GM12875 (cell line): Measurements from ENCODE around the gene ZFP37.
"Not testable (repeated sequence)": the region's sequence is repeated elsewhere in the genome, so short reads cannot be mapped to it uniquely, and the experiment has no call there.

Experiments used
- H3K4me3 ChIP-seq: one replicate; pipeline ENCODE4 v1.5.1; 2011; ENCODE audit warnings: low read depth, low read length, control low read depth
- TF ChIP-seq, protein P1 (sequence below): IDR thresholded peaks from 2 replicates; pipeline ENCODE4 v1.5.1; 2011; ENCODE audit warnings: low read depth, mild to moderate bottlenecking, control low read depth, inconsistent platforms, low read length, moderate library complexity, borderline replicate concordance; ENCODE audit not compliant: insufficient read depth

The ZFP37 gene

DNA sequence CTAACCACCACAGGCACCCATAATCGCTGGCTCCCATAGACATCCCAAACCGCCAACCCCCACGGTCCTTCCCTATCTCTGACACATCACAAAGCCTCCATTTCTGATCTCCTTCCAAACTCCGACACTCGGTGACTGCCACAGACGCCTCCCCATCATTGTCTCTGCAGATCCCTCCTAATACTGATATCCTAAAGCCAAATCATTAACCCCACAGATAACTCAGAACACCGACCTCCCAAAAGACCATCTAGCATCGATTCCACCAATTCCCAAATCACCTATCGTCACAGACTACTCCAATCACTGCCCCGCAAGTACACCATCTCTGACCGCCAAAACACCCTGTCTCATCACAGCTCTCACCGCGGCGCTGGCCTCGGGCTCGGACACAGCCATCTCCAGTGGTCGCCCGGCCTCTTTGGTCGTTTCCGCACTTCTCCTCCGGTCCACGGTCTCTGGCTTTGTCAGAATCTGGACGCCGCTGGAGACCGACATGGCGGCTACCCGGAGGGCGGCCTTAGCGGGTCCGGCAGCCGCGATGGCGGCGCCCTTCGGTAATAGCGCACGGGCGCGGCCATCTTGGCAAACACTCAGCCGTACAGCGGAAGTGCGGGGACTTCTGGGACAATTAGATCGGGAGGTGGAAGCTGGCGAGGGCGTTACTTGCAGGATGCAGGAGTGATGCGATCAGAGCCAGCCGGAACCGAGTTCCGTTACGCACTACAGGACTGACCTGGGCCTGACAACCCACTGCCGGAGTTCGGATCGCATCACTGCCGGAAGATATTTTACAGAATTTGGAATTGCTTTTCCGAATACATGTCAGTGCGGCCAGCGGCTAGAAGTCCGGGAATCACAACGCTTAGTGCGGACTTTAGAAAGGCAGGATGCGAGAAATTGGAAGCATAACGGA lies at the start of gene ZFP37:
Gene ZFP37 (minus strand): TSS at position 534 of the 916 bp plus-strand sequence. CDS start 36 bp downstream, at position 498.
- H3K4me3 ChIP-seq: no peak within 1 kb of the TSS
- TF ChIP-seq, protein P1, sequence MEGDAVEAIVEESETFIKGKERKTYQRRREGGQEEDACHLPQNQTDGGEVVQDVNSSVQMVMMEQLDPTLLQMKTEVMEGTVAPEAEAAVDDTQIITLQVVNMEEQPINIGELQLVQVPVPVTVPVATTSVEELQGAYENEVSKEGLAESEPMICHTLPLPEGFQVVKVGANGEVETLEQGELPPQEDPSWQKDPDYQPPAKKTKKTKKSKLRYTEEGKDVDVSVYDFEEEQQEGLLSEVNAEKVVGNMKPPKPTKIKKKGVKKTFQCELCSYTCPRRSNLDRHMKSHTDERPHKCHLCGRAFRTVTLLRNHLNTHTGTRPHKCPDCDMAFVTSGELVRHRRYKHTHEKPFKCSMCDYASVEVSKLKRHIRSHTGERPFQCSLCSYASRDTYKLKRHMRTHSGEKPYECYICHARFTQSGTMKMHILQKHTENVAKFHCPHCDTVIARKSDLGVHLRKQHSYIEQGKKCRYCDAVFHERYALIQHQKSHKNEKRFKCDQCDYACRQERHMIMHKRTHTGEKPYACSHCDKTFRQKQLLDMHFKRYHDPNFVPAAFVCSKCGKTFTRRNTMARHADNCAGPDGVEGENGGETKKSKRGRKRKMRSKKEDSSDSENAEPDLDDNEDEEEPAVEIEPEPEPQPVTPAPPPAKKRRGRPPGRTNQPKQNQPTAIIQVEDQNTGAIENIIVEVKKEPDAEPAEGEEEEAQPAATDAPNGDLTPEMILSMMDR: no peak

DNA sequence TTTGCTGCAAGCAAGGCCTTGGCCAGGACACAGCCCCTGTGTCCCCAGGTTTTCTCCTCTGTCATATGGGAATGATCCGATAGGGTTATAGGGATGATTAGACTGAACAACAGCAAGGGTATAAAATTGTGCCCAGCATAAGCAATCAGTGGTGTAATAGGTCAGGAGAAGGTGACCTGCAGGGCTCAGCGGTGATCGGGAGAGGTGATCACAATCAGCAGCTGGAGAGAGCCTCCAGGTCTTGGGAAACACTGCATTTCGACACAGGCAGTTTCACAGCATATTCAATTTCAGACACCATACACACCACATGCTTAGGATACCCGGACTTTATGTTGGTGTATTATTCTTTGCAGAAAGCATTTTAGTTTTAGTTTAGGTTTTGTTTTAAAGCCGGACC lies 48.8 kb upstream of the ZFP37 start:
- H3K4me3 ChIP-seq: not testable (repeated sequence)

DNA sequence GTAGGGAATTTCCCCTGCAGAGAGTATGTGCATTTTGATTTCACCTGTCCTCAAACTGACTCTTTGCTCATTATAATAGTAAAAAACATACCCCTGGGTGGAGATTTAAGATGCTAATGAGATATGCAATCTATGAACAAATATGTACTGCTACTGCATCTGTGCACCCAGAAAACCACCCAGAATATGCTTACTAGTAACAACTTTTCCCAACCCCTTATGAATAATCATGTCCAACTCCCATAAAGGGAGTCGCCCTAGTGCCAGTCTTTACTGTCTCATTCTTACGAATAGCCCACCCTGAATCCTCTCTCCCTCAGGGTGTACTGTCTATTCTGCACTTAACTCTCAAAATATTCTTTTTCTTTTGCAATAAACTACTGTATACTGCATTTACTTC lies 39.0 kb upstream of the ZFP37 start:
- TF ChIP-seq, protein P1: no peak
- no peak overlapping the region for H3K4me3 ChIP-seq

DNA sequence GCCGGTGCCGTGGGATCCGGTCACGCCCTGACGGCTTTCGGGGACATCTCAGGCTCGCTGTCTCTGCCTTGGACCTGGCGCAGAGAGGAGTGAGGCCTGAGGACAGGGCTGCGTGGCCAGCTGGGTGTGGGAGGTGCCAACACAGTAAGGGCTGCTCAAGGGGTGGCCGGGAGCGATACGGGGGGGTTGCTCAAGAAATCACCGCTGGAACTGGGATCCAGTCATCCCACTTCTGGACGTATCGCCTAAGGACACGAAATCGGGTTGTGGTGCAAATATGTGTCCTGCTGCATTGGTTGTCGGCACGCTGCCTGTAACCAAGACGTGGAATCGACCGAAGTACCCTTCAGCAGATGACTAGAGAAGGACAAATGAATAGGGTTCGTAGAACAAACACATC lies 33.4 kb upstream of the ZFP37 start:
- H3K4me3 ChIP-seq: not testable (repeated sequence)

DNA sequence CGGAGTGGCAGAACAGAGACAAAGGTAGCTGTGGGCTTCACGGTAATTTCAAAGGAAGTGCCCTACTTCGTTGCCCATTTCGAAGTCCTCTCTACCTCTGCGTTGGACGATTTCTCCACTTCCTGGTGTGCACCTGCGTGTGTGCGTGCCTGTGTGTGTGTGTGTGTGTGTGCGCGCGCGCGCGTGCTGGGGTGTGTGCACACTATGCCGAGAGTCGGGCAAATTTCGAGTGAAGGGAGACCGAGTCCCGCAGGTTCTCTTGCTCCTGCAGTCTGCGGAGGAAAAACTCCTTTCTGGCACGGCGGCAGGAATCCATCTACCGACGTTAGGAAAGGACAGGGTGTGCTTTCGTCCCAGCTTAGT lies 32.6 kb upstream of the ZFP37 start:
- not testable (repeated sequence) for H3K4me3 ChIP-seq

DNA sequence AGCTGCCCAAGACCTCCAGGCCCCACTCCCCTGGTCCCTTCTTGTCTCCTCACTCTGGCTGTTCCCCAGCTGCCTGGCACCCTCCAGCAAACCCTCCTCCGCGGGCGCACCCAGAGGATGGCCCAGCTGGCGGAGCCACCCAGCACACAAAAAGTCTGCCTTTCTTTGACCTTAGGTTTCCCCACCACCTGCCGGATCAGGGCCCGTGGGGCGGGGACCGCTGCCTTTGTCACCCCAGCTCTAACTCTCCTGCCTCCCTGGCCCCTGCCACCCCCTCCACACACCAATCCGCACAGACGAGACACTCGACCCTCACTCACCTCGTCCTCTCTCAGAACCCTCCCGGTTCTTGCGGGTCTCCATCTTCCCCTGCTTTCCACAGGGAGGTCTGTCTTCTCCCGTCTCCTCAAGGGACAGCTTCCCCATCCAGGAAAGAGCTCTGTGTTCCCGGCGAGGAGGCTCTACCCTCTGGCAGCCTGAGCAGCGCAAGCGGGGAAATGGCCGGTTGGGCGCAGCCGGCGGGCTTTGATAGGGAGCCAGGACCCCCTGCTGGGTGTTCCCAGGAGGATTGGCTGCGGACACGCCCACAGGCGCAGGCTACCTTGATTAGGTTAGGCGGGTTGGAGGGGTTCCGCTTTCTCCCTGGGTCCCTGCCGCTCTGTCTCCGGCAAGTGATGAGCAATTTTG lies 32.1 kb upstream of the ZFP37 start:
- H3K4me3 ChIP-seq: not testable (repeated sequence)

DNA sequence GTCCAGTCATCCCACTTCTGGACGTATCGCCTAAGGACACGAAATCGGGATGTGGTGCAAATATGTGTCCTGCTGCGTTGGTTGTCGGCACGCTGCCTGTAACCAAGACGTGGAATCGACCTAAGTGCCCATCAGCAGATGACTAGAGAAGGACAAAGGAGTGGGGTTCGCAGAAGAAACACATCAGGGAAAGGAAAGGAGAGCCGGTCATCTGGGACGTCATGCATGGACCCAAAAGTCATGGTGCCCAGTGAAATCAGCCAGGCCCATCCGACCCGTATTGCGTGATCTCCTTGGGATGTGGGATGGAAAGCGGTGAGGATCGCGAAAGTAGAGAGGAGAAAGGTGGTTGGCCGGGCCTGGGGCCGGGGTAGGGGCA lies 6.4 kb upstream of the ZFP37 start:
- H3K4me3 ChIP-seq: not testable (repeated sequence)

DNA sequence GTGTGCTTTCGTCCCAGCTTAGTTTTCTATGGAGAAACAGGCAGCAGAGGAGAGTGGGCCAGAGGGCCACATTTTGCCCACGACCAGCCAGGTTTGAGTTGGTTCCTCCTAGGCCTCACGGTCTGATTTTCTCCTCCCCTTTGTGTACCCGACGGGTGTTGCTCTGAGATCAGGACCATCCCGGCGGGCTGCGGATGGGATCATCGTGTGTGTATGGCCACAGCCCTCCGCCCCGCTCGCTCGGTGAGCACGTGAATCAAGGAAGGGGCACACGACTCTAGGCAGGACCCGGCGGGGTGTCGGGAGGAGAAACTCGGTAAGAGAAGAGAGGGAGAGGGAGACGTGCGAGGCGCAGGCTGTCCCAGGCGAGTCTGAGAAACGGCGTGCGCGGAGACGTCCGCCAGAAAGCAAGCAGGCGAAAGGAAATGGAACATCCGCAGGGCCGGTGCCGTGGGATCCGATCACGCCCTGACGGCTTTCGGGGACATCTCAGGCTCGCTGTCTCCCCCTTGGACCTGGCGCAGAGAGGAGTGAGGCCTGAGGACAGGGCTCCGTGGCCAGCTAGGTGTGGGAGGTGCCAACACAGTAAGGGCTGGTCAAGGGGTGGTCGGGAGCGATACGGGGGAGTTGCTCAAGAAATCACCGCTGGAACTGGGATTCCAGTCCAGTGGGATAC lies 5.9 kb upstream of the ZFP37 start:
- not testable (repeated sequence) for H3K4me3 ChIP-seq

DNA sequence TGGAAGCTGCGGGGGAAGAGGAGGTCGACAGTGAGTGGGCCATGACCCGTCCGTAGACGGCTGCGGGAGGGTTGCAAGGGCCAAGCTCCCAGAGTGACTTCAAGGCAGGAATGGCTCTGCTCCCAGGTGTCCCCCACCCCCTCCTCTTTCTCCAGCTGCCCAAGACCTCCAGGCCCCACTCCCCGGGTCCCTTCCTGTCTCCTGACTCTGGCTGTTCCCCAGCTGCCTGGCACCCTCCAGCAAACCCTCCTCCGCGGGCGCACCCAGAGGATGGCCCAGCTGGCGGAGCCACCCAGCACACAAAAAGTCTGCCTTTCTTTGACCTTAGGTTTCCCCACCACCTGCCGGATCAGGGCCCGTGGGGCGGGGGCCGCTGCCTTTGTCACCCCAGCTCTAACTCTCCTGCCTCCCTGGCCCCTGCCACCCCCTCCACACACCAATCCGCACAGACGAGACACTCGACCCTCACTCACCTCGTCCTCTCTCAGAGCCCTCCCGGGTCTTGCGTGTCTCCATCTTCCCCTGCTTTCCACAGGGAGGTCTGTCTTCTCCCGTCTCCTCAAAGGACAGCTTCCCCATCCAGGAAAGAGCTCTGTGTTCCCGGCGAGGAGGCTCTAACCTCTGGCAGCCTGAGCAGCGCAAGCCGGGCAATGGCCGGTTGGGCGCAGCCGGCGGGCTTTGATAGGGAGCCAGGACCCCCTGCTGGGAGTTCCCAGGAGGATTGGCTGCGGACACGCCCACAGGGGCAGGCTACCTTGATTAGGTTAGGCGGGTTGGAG lies 4.7 kb upstream of the ZFP37 start:
- not testable (repeated sequence) for H3K4me3 ChIP-seq

DNA sequence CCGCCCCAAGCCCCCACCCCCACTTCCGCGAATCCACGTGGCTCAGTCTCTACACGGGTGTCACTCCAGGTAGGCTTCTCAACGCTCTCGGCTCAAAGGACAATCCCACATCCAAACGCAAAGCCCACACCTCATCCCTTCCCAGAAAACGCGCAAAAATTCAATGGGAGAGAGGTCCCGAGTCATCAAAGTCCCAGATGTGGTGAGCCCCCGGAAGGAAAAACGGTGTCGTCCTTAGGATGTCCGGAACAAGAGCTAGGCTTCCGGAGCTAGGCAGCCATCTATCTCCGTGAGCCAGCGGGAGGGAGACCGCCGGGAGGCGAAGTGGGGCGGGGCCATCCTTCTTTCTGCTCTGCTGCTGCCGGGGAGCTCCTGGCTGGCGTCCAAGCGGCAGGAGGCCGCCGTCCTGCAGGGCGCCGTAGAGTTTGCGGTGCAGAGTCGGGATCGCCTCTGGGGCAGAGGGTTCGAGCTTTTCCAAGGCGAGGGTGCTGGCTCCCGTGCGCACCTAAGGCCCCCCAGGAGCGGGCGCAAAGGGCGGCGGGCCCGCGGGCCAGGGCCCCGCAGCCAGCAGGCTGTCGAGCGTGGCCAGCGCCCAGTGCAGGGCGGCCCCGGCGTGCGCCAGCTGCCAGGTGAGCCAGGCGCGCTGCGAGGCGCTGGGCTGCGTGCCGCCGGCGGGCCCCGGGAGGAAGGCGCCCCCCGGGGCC lies 3.2 kb upstream of the ZFP37 start:
- H3K4me3 ChIP-seq: not testable (repeated sequence)

DNA sequence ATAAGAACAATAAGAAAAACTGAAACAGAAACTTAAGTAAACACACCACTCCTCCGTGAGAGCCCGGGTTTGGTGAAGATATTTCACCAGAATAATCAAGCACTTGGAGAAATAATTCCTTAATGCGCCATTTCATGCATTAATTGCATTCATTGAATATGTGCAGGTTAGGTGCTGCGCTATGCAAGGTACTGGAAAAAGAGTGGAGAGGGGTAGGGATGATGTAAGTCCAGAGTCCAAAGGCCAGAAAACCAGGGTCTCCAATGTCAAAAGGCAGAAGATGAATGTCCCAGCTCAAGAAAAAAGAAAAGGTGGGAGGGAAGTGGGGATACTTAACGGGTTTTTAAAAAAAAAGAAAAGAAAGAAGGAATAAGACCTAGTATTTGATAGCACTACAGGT lies 669 bp upstream of the ZFP37 start:
- TF ChIP-seq, protein P1: no peak
- no peak overlapping the region for H3K4me3 ChIP-seq
